GM21447 (cell line): Measurements from ENCODE around the gene ABCA2.
A peak's percentile ranks its signal among the peaks of the same experiment; 100 is the strongest.

Experiments
- ATAC-seq: cut with Tn5 transposase; IDR thresholded peaks from one replicate; pipeline ENCODE4 v1.9.1; 2021; ENCODE audit not compliant: unreplicated experiment

Gene ABCA2, protein sequence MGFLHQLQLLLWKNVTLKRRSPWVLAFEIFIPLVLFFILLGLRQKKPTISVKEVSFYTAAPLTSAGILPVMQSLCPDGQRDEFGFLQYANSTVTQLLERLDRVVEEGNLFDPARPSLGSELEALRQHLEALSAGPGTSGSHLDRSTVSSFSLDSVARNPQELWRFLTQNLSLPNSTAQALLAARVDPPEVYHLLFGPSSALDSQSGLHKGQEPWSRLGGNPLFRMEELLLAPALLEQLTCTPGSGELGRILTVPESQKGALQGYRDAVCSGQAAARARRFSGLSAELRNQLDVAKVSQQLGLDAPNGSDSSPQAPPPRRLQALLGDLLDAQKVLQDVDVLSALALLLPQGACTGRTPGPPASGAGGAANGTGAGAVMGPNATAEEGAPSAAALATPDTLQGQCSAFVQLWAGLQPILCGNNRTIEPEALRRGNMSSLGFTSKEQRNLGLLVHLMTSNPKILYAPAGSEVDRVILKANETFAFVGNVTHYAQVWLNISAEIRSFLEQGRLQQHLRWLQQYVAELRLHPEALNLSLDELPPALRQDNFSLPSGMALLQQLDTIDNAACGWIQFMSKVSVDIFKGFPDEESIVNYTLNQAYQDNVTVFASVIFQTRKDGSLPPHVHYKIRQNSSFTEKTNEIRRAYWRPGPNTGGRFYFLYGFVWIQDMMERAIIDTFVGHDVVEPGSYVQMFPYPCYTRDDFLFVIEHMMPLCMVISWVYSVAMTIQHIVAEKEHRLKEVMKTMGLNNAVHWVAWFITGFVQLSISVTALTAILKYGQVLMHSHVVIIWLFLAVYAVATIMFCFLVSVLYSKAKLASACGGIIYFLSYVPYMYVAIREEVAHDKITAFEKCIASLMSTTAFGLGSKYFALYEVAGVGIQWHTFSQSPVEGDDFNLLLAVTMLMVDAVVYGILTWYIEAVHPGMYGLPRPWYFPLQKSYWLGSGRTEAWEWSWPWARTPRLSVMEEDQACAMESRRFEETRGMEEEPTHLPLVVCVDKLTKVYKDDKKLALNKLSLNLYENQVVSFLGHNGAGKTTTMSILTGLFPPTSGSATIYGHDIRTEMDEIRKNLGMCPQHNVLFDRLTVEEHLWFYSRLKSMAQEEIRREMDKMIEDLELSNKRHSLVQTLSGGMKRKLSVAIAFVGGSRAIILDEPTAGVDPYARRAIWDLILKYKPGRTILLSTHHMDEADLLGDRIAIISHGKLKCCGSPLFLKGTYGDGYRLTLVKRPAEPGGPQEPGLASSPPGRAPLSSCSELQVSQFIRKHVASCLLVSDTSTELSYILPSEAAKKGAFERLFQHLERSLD (N-terminal part only)

DNA sequence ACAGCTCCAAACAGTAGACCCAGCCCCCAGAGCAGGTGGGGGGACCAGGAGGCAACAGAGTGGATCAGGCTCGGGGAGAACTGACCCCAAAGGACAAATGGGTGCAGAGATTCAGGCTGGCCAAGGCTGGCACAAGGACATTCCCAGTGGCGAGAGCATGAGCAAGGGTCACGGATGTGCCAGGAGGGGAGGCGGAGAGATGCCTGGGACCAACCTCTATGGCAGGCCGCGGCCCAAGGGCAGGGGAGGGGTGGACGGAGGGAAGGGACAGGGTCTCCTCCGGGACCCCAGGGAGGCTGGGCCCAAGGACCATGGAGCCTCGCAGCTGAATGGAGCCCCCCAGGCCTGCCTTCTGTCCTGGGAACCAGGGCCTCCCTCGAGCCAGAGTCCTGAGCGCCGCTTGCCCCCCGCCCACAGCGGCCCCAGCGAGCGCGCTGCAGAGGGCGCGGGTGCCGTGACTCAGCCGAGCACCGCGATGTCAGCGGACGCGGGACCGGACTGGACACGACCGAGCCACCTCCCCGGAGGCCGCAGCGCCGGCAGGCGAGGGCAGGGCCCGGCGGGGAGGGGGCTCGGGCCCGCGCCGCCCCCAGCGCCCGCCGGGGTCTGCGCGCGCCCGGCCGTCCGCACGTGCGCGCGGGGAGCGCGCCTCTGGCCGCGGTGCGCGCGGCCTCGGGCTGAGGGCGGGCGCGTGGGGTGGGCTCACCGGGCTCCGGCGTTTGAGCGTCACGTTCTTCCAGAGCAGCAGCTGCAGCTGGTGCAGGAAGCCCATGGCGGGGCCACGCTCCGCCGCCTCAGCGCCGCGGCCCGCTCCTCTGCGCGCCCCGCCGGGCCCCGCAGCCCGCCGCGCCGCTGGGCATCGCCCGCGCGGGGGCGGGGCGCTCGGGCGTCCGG, at the start of gene ABCA2:
Gene ABCA2, minus strand, starts transcription at position 869 of the 894 bp plus-strand sequence. Its CDS starts 97 bp downstream, at position 772.
- no peak for ATAC-seq

DNA sequence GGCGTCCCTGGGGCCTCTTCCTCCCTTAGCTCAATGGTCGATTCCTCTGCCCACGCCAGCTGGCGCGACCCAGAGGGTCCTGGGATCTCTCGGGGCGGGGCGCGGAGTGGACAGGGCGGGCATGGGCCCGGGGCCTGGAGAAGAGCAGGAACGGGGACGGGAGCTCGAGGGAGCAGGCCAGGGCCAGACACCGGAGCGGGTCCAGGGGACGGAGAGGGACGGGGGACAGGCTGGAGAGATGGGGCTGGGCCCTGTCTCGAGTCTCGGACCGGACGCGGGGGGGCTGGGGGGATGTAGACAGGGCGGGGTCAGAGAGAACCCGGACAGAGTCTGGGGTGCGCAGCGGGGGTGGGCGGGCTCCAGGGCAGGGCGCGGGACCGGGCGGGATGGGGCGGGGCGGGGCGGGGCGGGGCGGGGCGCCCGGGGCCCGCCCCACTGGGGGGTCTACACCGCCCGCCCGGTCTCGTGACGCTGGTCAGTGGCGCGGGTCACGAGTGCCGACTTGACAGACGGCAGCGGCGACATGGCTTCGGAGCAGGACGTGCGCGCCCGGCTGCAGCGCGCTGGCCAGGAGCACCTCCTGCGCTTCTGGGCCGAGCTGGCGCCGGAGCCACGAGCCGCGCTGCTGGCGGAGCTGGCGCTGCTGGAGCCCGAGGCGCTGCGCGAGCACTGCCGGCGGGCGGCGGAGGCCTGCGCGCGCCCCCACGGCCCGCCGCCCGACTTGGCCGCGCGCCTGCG, 49.1 kb upstream of the ABCA2 start, which contains the start of gene UAP1L1:
Gene UAP1L1, plus strand, starts transcription at position 508 of the 738 bp plus-strand sequence. Its CDS starts 16 bp downstream, at position 524.
- ATAC-seq: no peak

DNA sequence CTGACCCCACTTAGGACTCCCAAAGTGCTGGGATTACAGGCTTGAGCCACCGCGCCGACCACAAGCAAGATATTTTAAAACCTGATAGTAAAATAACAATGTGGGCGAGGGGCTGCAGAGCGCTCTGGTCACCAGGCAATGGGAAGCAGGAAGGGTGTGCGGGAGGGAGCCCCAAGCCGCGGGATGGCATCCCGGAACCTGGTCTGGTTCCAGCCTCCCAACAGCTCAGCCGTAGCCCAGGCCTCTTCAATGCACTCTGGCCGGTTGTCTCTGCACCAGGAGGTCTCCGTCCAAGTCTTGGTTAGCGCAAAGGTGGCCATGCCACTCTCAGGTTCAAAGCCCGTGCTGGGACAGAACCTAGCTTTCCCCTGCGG, 48.6 kb upstream of the ABCA2 start:
- ATAC-seq: no peak

DNA sequence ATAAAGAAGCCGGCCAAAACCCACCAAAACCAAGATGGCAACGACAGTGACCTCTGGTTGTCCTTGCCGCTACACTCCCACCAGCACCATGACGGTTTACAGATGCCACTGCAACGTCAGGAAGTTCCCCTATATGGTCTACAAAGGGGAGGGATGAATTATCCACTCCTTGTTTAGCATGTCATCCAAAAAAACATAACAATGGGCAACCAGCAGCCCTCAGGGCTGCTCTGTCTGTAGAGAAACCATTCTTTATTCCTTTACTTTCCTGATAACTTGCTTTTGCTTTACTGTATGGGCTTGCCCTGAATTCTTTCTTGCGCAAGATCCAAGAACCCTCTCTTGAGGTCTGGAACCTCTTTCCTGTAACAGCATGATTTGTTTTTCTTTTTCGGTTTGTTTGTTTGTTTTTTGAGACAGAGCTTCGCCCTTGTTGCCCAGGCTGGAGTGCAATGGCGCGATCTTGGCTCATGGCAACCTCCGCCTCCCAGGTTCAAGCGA, 47.3 kb upstream of the ABCA2 start:
- no peak for ATAC-seq

DNA sequence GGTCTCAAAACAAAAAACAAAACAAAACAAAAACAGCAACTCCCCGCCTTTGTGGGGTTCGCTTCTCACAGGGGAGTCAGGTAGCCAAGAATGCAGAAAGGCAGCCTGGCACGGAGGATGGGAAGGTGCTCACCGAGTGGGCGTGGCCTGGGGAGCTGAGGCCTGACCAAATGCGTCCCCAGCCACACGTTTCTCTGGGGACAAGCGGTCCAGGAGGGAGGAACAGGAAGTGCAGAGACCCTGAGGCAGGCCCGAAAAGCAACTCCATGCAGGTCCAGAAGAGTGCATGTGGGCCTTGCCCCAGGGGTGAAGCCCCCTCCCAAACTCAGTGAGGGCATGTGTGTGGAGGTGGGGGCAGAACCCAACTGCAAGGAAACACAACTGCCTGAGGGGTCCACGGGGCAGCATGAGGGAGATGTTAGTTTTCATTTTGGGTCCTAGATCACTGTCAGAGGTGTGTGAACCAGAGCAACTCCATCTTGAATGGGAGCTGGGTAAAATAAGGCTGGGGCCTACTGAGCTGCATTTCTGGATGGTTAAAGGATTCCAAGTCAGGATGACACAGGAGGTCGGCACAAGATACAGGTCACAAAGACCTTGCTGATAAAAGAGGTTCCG, 46.7 kb upstream of the ABCA2 start:
- no peak for ATAC-seq

DNA sequence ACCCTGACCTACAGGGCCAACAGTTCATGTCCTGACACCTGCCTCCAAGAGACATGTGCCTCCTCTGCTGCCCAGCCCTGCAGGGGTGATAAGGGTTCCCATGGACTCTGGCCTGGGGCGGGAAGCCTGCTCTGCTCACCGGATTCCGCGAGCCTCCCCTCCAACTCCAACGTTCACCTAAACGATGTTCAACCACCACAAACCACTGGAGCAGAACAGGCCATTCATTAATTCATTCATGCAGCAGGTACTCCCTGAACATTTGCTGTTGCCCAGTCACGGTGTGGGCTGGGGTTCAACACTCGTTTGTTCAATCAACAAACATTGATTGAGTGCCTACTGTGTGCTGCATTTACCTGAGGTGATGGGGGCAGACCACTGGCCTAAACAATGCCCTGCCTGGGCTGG, 46.0 kb upstream of the ABCA2 start:
- no peak for ATAC-seq

DNA sequence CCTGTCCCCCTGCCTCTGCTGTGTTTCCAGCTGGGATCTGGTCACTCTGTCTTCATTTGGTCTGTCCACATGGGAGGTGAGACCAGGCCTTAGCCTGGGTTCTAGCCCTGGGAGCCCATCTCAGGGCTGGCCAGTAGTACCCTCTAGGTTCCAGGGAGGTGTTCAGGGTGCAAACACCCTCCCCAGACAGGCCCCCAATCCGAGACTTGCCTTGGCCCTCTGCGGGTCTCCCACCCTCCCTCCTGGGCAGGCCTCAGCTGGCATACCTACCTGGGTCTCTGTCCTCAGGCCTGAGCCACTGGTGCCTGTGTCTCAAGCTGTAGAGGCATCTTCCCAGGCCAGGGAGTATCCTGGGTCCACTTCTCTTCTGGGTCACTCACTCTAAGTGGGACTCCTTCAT, 43.2 kb upstream of the ABCA2 start:
- ATAC-seq: no peak

DNA sequence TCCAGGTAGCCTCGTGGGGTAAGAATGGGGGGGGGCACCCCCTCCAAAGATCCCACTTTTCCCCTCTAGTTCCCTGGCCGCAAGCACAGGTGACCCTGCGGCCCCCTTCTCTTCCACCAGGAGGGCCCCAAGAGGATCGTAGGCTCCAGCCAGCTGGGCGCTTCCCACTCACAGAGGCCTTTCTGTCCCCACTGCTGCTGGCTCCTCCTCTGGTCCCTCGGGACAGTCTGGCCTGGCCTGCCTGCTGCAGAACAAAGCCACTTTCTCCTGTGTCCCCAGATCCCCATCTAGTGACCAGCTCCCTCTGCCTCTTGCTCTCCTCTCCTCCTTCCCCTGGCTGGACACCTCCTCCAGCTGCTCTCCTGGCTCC, 42.9 kb upstream of the ABCA2 start:
- ATAC-seq: peak; percentile 4

DNA sequence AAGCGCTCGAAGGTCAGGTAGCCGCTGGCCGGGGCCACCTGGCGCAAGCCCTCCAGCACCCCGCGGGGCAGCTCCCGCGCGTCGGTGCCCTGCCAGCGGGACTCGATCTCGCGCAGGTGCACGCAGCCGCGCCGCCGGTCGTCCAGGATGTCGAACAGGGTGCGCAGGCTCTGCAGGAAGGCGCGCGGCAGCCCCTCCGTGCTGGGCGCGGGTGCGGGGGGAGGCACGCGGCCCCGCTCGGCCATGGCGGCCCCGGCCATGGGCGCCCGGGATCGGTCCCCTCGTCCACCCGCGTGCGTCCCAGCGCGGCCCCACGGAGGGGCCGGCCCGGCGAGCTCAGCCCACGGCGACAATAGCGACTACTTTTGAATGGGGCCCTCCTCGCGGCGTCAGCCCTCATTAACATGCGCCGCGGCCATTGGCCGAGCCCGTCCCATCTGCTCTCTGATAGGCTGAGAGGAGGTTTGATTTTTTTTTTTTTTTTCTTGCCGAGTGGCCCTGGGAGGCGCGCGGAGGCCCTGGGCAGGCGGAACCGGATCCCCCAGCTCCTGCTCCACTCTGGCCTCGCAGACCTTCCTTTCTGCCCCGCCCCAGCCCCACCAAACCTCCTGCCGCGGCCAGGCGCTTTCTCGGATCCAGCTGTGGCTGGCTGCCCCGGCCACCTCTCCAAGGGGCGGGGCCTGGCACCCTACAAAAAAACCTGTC, 42.3 kb upstream of the ABCA2 start, which contains the start of gene SAPCD2:
Gene SAPCD2, minus strand, starts transcription at position 357 of the 705 bp plus-strand sequence. Its CDS starts 97 bp downstream, at position 260.
- peak; percentile 76 for ATAC-seq

DNA sequence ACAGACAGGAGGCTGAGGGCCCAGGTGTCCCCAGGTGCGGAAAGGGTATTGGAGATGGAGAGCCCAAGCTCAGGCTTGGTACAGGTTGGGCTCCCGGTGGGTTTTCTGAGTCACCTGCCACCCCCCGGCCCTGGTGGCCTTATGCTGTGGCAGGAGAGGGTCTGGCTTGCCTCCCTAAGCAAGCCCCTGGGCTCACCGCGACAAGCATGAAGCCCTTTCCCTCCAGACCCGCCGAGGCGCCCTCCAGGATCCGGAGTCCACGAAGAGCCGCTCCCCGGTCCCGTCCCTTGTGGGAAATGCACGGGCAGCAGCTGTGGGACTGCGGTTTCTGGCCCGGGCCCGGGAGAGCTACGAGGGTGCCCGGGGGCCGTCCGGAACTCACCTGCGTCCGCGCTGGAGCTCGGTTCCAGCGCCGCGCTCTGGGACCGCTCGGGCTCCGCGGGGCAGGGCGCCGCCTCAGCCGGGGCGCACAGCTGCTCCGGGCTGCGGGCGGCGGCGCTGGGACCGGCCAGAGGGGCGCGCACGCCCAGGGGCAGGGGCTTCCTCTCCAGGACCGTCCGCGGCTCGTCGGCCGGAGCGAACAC, 41.6 kb upstream of the ABCA2 start:
- no peak for ATAC-seq

DNA sequence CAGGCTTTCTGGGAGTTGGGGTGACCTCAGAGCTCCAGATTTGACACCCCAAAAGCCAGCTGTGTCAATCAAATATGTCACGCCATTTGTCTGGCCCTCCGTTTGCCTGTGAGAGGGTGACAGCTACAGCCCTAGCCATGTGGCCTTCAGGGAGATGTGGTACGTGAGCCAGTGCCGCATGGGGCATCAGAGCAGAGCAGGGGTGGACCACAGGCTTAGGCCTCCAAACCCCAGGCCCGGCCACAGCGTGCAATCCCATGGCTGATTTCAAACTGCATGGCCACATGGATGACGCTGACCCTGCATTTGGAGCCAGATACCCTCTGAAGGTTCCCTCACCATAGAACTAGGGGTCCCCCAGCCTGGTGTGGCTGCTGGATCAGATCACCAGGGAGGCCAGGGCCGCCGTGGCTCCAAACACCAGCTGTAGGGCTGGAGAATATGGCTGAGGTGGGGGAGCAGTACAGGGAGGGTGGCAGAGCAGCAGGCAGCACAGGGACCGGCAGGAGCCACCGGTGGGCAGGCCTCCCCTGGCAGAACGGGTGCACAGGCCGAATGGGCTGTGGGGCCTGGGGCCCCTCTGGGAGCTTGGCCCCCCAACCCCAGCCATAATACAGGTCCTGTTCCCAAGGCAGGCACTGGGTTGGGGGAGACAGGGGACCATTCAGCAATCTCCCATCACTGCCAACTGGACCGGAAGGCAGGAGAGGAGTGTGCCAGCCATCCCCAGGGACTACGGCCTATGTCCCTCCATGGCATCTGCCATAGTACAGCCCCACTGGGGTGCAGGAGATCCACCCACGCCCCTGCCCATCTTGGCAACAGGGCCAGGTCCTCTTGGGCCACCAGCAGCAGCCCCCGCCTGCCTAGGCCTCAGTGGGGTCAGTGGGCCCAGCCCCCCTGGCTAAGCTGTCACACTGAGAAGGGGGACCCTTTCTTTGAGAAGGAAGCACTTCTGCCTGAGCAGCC, 40.8 kb upstream of the ABCA2 start:
- no peak for ATAC-seq

DNA sequence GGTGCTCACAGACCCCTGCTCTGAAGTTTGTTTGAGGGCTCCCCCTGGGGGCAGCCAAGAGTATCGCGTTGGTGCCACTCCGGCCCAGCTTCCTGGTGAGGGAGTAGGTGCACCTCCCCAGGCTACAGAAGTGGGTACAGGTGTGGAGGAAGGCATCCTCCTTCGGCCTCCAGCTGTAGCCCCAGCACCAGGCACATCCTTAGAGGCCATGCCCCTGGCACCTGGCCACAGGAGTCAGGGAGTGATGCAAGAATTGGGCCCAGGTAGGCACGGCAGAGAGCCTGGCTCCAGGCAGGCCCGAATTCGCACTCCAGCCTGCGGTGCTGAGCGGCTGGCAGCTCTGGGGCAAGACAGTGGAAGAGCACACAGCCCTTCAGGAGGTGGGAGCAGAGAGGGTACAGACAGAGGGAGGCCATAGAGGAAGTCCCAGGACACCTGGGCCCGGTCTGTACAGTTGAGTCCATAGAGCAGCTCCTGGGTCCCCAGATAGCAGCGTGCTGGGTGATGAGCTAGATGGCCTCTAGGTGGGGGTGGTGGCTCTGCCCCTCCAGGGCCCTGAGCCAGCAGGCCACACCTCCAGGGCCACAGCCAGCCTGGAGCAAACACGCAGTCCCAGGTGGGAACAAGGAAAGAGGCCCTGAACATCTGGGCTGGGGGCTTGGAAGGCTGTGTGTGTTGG, 40.0 kb upstream of the ABCA2 start:
- no peak for ATAC-seq

DNA sequence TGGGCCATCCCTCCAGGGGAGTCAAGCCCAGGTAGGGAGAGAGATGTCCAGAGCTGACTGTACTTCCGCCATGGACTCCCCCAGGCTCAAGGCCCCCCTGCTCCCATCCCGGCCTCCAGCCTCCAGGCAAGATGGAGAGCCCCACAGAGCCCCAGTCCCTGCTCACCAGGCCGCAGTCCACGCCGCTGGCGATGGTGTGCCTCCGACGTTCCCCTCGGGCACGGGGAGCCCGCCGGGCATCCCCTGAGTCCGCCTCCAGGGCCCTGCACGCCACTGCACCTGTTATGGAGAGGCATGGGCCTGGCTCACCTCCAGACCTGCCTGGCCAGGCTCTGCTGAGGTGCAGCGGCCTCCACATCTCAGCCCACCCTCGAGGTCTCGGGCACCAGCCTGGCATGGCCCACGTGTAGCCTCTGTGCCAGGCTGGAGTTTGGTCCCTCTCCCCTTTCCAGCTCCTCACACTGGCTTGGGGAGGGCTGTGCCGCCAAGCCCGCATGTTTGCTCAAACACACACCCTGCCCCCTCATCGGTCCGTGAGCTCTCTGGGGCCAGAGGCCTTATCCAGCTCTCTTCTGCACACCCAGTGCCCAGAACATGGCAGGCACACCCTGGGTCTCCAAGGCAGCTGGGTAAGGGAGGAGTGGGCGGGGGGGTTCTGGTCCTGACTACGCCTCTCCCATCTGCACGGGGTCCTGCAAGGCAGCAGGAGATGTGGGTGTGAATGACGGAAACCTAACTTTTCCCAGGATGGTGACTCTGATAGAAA, 38.2 kb upstream of the ABCA2 start:
- no peak for ATAC-seq

DNA sequence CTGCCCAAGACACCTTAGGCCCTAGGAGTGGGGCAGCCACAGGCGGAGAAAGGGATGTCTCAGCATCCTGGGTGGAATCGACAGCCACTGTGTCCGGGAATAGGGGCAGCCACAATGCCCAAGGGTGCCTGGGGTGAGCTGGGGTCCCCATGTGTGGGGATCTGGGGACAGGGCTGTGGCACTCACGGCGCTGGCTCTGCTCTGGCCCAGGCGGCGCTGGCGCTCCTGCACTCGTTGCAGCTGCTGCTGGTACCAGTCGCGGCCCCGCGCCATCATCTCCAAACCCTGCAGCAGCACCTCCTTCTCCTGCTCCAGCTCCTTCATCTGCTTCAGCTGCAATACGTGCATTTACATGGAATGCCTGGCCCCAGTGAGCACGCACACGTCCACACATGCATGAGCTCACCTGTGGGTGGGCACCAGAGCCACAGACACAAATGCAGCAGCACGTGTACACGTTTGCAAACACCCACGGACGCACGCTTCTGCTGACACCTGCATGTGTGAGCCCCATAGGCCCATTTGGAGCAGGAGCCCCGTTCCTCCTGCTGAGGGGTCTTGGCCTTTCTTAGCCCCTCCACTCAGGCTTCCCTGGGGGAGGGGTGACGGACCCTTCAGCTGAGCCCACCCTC, 37.4 kb upstream of the ABCA2 start:
- ATAC-seq: no peak

DNA sequence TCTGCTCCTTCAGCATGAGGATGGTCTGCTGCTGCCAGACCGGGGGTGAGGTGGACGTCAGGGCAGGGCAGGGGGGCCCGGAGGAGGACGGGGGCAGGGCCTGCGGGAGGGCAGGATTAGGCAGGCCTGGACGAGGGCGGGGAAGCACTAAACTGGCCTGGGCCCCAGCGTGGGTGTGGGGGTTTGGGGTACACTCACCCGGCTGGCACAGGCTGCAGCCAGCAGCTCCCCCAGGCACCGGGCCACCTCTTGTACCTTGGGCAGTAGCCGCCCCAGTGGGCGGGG, 36.8 kb upstream of the ABCA2 start:
- no peak for ATAC-seq
